Lung (tissue), 16 donors: ENCODE results near the gene EPPIN. TPM values are rescaled to one million over a fixed set of nuclear protein-coding genes. Genes with fewer than 3 reads are reported as not detected.

ENCODE experiments used
- ATAC-seq: fragments of 200-7000 bp; cut with Tn5 transposase; one replicate; pipeline ENCODE4 v1.9.1; 2020; ENCODE audit warnings: moderate number of reproducible peaks; ENCODE audit not compliant: insufficient read depth, low FRiP score
- DNase-seq, 3 donors: peaks; one replicate each; pipeline ENCODE4 v3.0.0-alpha.2; 2013 to 2017
- H3K27ac ChIP-seq, 2 donors: one replicate each; pipeline ENCODE4 v1.5.1; 2013; ENCODE audit warnings: mild to moderate bottlenecking in 2 of 2, moderate library complexity in 2 of 2, control low read depth in 1 of 2, inconsistent platforms in 1 of 2, low read depth in 1 of 2, low read length in 1 of 2
- H3K27me3 ChIP-seq, 3 donors: one replicate each; pipeline ENCODE4 v1.5.1; 2013; ENCODE audit warnings: low read length in 2 of 3; ENCODE audit not compliant: control insufficient read depth in 3 of 3, insufficient read depth in 3 of 3
- H3K36me3 ChIP-seq, 4 donors: one replicate each; pipeline ENCODE4 v1.5.1; 2013; ENCODE audit warnings: low read length in 4 of 4, mild to moderate bottlenecking in 1 of 4, moderate library complexity in 1 of 4; ENCODE audit not compliant: control insufficient read depth in 4 of 4, insufficient read depth in 4 of 4
- H3K4me1 ChIP-seq, 5 donors: one replicate each; pipeline ENCODE4 v1.5.1; 2013; ENCODE audit warnings: low read length in 5 of 5, mild to moderate bottlenecking in 2 of 5, moderate library complexity in 1 of 5; ENCODE audit not compliant: control insufficient read depth in 5 of 5, insufficient read depth in 5 of 5
- H3K4me3 ChIP-seq: one replicate; pipeline ENCODE4 v1.5.1; 2013; ENCODE audit warnings: mild to moderate bottlenecking, control low read depth, moderate library complexity
- H3K9ac ChIP-seq, 2 donors: one replicate each; pipeline ENCODE4 v1.5.1; 2013; ENCODE audit warnings: low read length in 2 of 2, control low read depth in 1 of 2; ENCODE audit not compliant: insufficient read depth in 1 of 2
- H3K9me3 ChIP-seq, 4 donors: one replicate each; pipeline ENCODE4 v1.5.1; 2013; ENCODE audit warnings: low read length in 3 of 4, mild to moderate bottlenecking in 1 of 4, moderate library complexity in 1 of 4; ENCODE audit not compliant: control insufficient read depth in 4 of 4, insufficient read depth in 3 of 4
- CTCF ChIP-seq: IDR thresholded peaks from 2 replicates; pipeline ENCODE4 v1.5.1; 2012; ENCODE audit warnings: mild to moderate bottlenecking; ENCODE audit errors: control extremely low read depth, extremely low read depth
- WGBS, 2 donors: extraction: QIAGEN DNeasy Blood & Tissue Kit; methylation state at CpG; one replicate each; pipeline ENCODE4 v1.1.7; 2013; 5-methylcytosine and 5-hydroxymethylcytosine counted together
- long read RNA-seq, 5 donors: transcript quantifications; one replicate each; lab custom pipeline, GENCODE V29; 2026
- polyA plus RNA-seq, 2 donors: library from polyadenylated mRNA; stranded (reverse); fragments of 200-250 nt; gene quantifications; one replicate each; pipeline ENCODE4 v1.2.1, GENCODE V29; 2013
- total RNA-seq, 2 donors: library from RNA; depleted of rRNA in 1 of 2; stranded (reverse); fragments of >200 nt in 1 of 2; gene quantifications; one replicate each; pipeline ENCODE4 v1.2.1, GENCODE V29; 2014 to 2021
- donor health status: control.
- donor health status: control.
- donor health status: Bipolar disorder and iron deficiency.
- donor health status: healthy.
- donor health status: DM: yes; HTN: yes; CAD: no.

The EPPIN gene
- total RNA-seq (1 to 10 TPM in 1 of 2 donors, under 1 TPM in 1; 0.09 to 1.3 TPM), polyA plus RNA-seq (under 1 TPM; 0.13 to 0.53 TPM)
- long read RNA-seq, donor 1 = 0 reads
- long read RNA-seq, donor 2 = 0 reads
- long read RNA-seq, donor 3 = 0 reads
- long read RNA-seq, donor 4 = 0 reads
- long read RNA-seq, donor 5 = 0 reads

GRCh38 chr20:45547206-45547770 is at the start of gene EPPIN:
EPPIN (minus strand) TSS chr20:45547401; CDS start chr20:45547357, 44 bp downstream.
- TF ChIP-seq CTCF = no peak
- Histone ChIP-seq H3K27me3 (peaks cover 0 to 3% (median 0%) of the 10 kb centered on the region in 3 donors), H3K4me1 (no peaks in the 10 kb centered on the region), H3K27ac (no peak within 1 kb of the TSS), H3K9ac (no peak within 1 kb of the TSS), H3K4me3 (no peak within 1 kb of the TSS), H3K36me3 (no peaks in the 10 kb centered on the region), H3K9me3 (peaks cover 0 to 2% (median 0%) of the 10 kb centered on the region in 4 donors)
- ATAC-seq = no peak
- 86 to 88% methylated on average over 6 of the region's 6 CpGs for WGBS, 2 donors
- no peak for DNase-seq

- Histone ChIP-seq H3K9me3 (peaks cover 0 to 5% (median 0%) of the 10 kb centered on the region in 4 donors), H3K4me3 (no peak overlapping the region), H3K4me1 (no peaks in the 10 kb centered on the region), H3K27me3 (no peaks in the 10 kb centered on the region), H3K27ac (no peak overlapping the region), H3K36me3 (no peaks in the 10 kb centered on the region), H3K9ac (no peak overlapping the region)
- TF ChIP-seq CTCF = no peak
- no peak for DNase-seq
- WGBS, 2 donors = 38 to 83% methylated on average over 1 of the region's 1 CpG
- no peak for ATAC-seq
Measured at GRCh38 chr20:45595235-45595634, 48.0 kb upstream of the EPPIN start.

- no peak overlapping the region for H3K9ac ChIP-seq
- H3K36me3 ChIP-seq = no peaks in the 10 kb centered on the region
- DNase-seq (no peak), ATAC-seq (no peak)
- no peak overlapping the region for H3K4me3 ChIP-seq
- WGBS, 2 donors = 56 to 97% methylated on average over 1 of the region's 1 CpG
- no peak for TF ChIP-seq CTCF
- peaks cover 0 to 5% (median 0%) of the 10 kb centered on the region in 4 donors for H3K9me3 ChIP-seq
- no peaks in the 10 kb centered on the region for H3K4me1 ChIP-seq
- H3K27me3 ChIP-seq = no peaks in the 10 kb centered on the region
- H3K27ac ChIP-seq = no peak overlapping the region
Measured at GRCh38 chr20:45593498-45593897, 46.3 kb upstream of the EPPIN start.
